Stomach (tissue), 4 donors: Measurements from ENCODE around the gene WNT8A.

ENCODE experiments used
- CTCF ChIP-seq, 7 experiments: fragments of 450-650 bp in 4 of 7; fragments of 200-600 bp in 3 of 7; sonication (generic) in 3 of 7; IDR thresholded peaks; one replicate each; pipeline ENCODE4 v1.5.1; 2016 to 2019; ENCODE audit warnings: antibody characterized with exemption in 7 of 7, control low read depth in 2 of 7, mild to moderate bottlenecking in 1 of 7
- POLR2A ChIP-seq, 4 donors: fragments of 450-650 bp; IDR thresholded peaks; one replicate each; pipeline ENCODE4 v1.6.1; 2016; ENCODE audit warnings: antibody characterized with exemption in 4 of 4, control low read depth in 2 of 4, mild to moderate bottlenecking in 1 of 4, moderate library complexity in 1 of 4

GRCh38 chr5:138082033-138082432, 1.8 kb upstream of the WNT8A start:
- TF ChIP-seq CTCF (IDR thresholded peaks at IDR 0.05) (no peak), POLR2A (IDR thresholded peaks at IDR 0.05) (no peak)
